Right lobe of liver (tissue), 6 donors: ENCODE data around the gene FAP. TPM values are rescaled to one million over a fixed set of nuclear protein-coding genes. Genes with fewer than 3 reads are reported as not detected.

ENCODE experiments used
- ATAC-seq, 4 donors: fragments of 200-7000 bp; cut with Tn5 transposase; one replicate each; pipeline ENCODE4 v1.9.1; 2020; ENCODE audit warnings: mild to moderate bottlenecking in 4 of 4, moderate library complexity in 4 of 4
- DNase-seq, 3 donors: peaks; one replicate each; pipeline ENCODE4 v3.0.0-alpha.2; 2020
- H3K27ac ChIP-seq, 3 donors: fragments of 200-600 bp; one replicate each; pipeline ENCODE4 v1.8.0; 2022
- H3K27me3 ChIP-seq, 2 donors: fragments of 200-600 bp; one replicate each; pipeline ENCODE4 v1.8.0; 2022
- H3K36me3 ChIP-seq, 4 donors: fragments of 200-600 bp; sonication (generic) in 1 of 4; one replicate each; pipeline versions ENCODE4 v1.5.1 to v1.8.0; 2017 to 2022; ENCODE audit warnings: control low read depth in 1 of 4
- H3K4me1 ChIP-seq, 4 donors: fragments of 200-600 bp; sonication (generic) in 1 of 4; one replicate each; pipeline versions ENCODE4 v1.5.1 to v1.8.0; 2017 to 2022; ENCODE audit warnings: control low read depth in 1 of 4
- H3K4me3 ChIP-seq, 3 donors: fragments of 200-600 bp; one replicate each; pipeline ENCODE4 v1.8.0; 2022
- H3K9me3 ChIP-seq, 4 donors: fragments of 200-600 bp; sonication (generic) in 1 of 4; one replicate each; pipeline versions ENCODE4 v1.5.1 to v1.8.0; 2017 to 2022; ENCODE audit warnings: control low read depth in 1 of 4
- CTCF ChIP-seq, 4 donors: fragments of 200-600 bp in 3 of 4; fragments of 450-650 bp in 1 of 4; IDR thresholded peaks; one replicate each; pipeline versions ENCODE4 v1.5.1 to v1.8.0; 2016 to 2022; ENCODE audit warnings: antibody characterized with exemption in 4 of 4, mild to moderate bottlenecking in 2 of 4
- POLR2A ChIP-seq: fragments of 450-650 bp; IDR thresholded peaks from one replicate; pipeline ENCODE4 v1.6.1; 2017; ENCODE audit warnings: antibody characterized with exemption, mild to moderate bottlenecking
- WGBS: methylation state at CpG from one replicate; pipeline ENCODE4 v1.1.6; 2018; ENCODE audit warnings: low coverage, low lambda C conversion rate; ENCODE audit not compliant: insufficient coverage; ENCODE audit errors: missing lambda C conversion rate; 5-methylcytosine and 5-hydroxymethylcytosine counted together
- intact Hi-C, 2 donors: fragments of 100-400 bp; cut with DNase I; formaldehyde crosslinking; loops; one replicate each; pipeline versions ENCODE4 v1.11.2 to v1.14.1; 2022
- total RNA-seq, 6 experiments: library from RNA; depleted of rRNA in 2 of 6; stranded (reverse); fragments of >200 nt in 2 of 6; fragmentation: NEBNext Ultra II Directional in 3 of 6; extraction: Animal tissue kit (Norgen Biotek cat#: 25700) in 3 of 6; gene quantifications; one replicate each; pipeline versions ENCODE4 v1.1.0 to v1.2.4, GENCODE V29; 2016 to 2023
- donor health status: DM: no; HTN: yes; CAD: no.
- donor health status: DM: no; HTN: no; CAD: no.
- donor health status: DM: no; HTN: no; CAD: no.
- donor health status: DM: no; HTN: yes; CAD: no.
- donor health status: DM: no; HTN: yes; CAD: no.

Gene FAP
- total RNA-seq, 6 experiments from 2014 or later = 0.22 to 0.93 (median 0.55) TPM; not detected in 2

DNA sequence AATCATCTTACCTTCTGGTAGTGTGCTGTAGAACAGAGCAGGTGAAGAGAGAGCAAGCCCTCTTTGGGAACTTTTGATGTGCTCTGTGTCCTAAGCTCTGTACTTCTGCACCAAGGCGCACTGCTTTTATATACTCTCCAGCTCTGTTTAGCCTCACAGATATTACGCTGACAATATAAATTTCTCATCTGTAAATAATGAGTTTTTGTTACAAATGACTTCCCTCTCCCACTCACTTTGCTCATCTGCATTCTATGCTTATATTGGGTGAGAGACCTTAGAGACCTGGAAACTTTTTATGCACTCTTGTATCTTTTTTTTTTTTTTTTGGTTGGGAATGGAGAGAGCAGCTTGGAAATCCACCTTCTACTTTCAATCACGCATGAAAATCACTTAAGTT lies 91.1 kb downstream of the FAP start, which contains the start of gene GCG:
GCG (minus strand) TSS at position 101 of the 400 bp plus-strand sequence. CDS start 3,069 bp downstream, outside the sequence.
- 57% methylated on average over 3 of the region's 3 CpGs for WGBS
- Histone ChIP-seq H3K4me3 (no peak within 1 kb of the TSS), H3K4me1 (no peaks in the 10 kb centered on the region), H3K27ac (no peak within 1 kb of the TSS), H3K36me3 (no peaks in the 10 kb centered on the region), H3K9me3 (no peaks in the 10 kb centered on the region), H3K27me3 (no peaks in the 10 kb centered on the region)
- ATAC-seq (no peak), DNase-seq (no peak)
- intact Hi-C loops = no loop called here
- TF ChIP-seq CTCF (IDR thresholded peaks at IDR 0.05) (no peak), POLR2A (no peak)

DNA sequence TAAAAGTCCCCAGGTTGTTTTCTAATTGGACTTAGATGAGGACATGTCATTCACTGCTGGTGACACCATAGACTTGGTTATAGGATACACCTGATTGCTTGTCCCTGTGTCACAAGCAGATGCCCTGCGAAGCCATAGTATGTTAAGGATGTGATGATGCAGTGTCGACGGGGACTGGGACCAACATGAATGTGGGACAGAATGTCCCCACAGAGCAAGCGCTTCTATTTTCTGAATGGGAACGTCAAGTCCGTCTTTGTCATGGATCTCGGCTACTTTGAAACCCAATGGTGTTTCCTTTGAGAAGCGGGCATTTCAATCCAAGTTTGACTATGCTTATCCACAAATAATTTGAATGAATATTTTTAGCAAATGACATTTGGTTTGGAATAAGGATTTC lies 93.3 kb downstream of the FAP start:
- TF ChIP-seq POLR2A = no peak
- no peak for TF ChIP-seq CTCF (IDR thresholded peaks at IDR 0.05)
- no peak for DNase-seq
- Histone ChIP-seq H3K4me1 (no peaks in the 10 kb centered on the region), H3K9me3 (no peaks in the 10 kb centered on the region), H3K27ac (no peak overlapping the region), H3K4me3 (no peak overlapping the region), H3K36me3 (no peaks in the 10 kb centered on the region), H3K27me3 (no peaks in the 10 kb centered on the region)
- 69% methylated on average over 5 of the region's 8 CpGs for WGBS
- intact Hi-C loops = no loop called here
- ATAC-seq = no peak

- intact Hi-C loops = no loop called here
- Histone ChIP-seq H3K4me3 (no peak overlapping the region), H3K27me3 (no peaks in the 10 kb centered on the region), H3K27ac (no peak overlapping the region), H3K9me3 (no peaks in the 10 kb centered on the region), H3K4me1 (no peaks in the 10 kb centered on the region), H3K36me3 (no peaks in the 10 kb centered on the region)
- no peak for DNase-seq
- whole genome bisulfite sequencing = 74% methylated on average over 2 of the region's 2 CpGs
- TF ChIP-seq POLR2A = no peak
- TF ChIP-seq CTCF (IDR thresholded peaks at IDR 0.05) = no peak
- ATAC-seq = no peak
These were observed 93.8 kb downstream of the FAP start for GRCh38 chr2:162149466-162149865.

DNA sequence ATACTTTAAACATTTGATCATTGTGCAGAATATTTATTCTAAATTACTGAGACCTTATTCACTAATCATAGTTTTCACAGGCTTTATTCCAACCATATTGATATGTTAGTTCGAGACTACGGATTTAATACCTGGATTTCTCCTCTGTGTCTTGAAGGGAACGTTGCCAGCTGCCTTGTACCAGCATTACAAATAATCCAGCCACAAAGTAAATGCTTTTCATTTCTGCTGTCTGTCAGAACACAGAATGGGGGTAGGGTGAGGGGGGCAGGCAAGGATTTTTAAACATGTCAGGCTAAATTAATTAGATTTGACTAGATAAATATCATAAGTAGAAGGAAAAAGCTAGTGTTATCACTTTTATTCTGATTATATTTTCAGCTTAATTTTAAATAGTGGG lies 94.3 kb downstream of the FAP start:
- Histone ChIP-seq H3K27me3 (no peaks in the 10 kb centered on the region), H3K9me3 (no peaks in the 10 kb centered on the region), H3K27ac (no peak overlapping the region), H3K4me1 (no peaks in the 10 kb centered on the region), H3K36me3 (no peaks in the 10 kb centered on the region), H3K4me3 (no peak overlapping the region)
- TF ChIP-seq POLR2A (no peak), CTCF (IDR thresholded peaks at IDR 0.05) (no peak)
- WGBS = 53% methylated on average over 3 of the region's 3 CpGs
- intact Hi-C loops = no loop called here
- DNase-seq = no peak
- ATAC-seq = no peak

DNA sequence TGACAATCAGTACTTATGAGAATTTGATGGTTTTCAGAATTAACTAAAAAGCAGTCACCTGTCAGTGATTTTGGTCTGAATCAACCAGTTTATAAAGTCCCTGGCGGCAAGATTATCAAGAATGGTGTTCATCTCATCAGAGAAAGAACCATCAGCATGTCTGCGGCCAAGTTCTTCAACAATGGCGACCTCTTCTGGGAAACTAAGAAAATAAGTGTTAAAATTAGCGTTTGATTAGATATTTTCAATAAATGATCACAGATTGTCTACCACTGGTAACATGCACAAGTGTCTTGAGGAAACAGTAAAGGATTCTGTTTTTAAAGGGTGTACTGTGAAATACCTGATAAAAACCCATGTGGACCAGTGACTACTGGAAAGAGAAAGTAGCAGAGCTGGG lies 99.3 kb downstream of the FAP start:
- no peak for DNase-seq
- Histone ChIP-seq H3K4me1 (no peaks in the 10 kb centered on the region), H3K27me3 (no peaks in the 10 kb centered on the region), H3K36me3 (no peaks in the 10 kb centered on the region), H3K9me3 (no peaks in the 10 kb centered on the region), H3K27ac (no peak overlapping the region), H3K4me3 (no peak overlapping the region)
- no peak for ATAC-seq
- WGBS = 72% methylated on average over 4 of the region's 4 CpGs
- intact Hi-C loops = no loop called here
- TF ChIP-seq POLR2A (no peak), CTCF (IDR thresholded peaks at IDR 0.05) (no peak)
